ENCODE measurements around the gene TMEM88. TPM values are rescaled to one million over a fixed set of nuclear protein-coding genes. Genes with fewer than 3 reads are reported as not detected.

Gene TMEM88
- total and polyA plus RNA-seq, 2 of the 13 experiments (the other 11 are each of a cell fraction or from before 2014, with no cell fraction given) = 0.31 to 0.66 TPM

GRCh38 chr17:7836596-7837407 is 18.1 kb upstream of the TMEM88 start (continued):
- TF ChIP-seq ZNF280D (CRISPR knock-in tag; IDR thresholded peaks at IDR 0.05) = peak; percentile 69; the same call in 1 of the 2 replicates
- TF ChIP-seq ZHX1 (CRISPR knock-in tag; IDR thresholded peaks at IDR 0.05; ENCODE audit: low read depth) = peak; percentile 66
- TF ChIP-seq MIXL1 (CRISPR knock-in tag; IDR thresholded peaks at IDR 0.05) = peak; percentile 83; the same call in 1 of the 2 replicates
- TF ChIP-seq ZSCAN21 (CRISPR knock-in tag; IDR thresholded peaks at IDR 0.05; ENCODE audit: borderline replicate concordance) = peak; percentile 83; the same call in 1 of the 2 replicates
- TF ChIP-seq ZNF703 (CRISPR knock-in tag; IDR thresholded peaks at IDR 0.05; ENCODE audit: borderline replicate concordance) = peak; percentile 91; the same call in 1 of the 2 replicates
- TF ChIP-seq ZNF225 (CRISPR knock-in tag; IDR thresholded peaks at IDR 0.05) = peak; percentile 27; the same call in 1 of the 2 replicates
- TF ChIP-seq BCLAF1 (IDR thresholded peaks at IDR 0.05) = no peak
- TF ChIP-seq ZNF546 (CRISPR knock-in tag; conservative IDR thresholded peaks at IDR 0.05) = no peak
- peak; percentile 84; the same call in 1 of the 2 replicates for TF ChIP-seq SNAI1 (CRISPR knock-in tag; IDR thresholded peaks at IDR 0.05; ENCODE audit: borderline replicate concordance)
- no peak for TF ChIP-seq ZNF567 (CRISPR knock-in tag; IDR thresholded peaks at IDR 0.05; ENCODE audit: borderline replicate concordance)
- no peak for TF ChIP-seq LRRFIP1 (CRISPR knock-in tag; conservative IDR thresholded peaks at IDR 0.05)
- TF ChIP-seq U2AF2 (IDR thresholded peaks at IDR 0.05; ENCODE audit: low read depth, low read length) = peak; percentile 91; the same call in 1 of the 2 replicates
- peak; percentile 75; the same call in 1 of the 2 replicates for TF ChIP-seq MIER2 (CRISPR knock-in tag; IDR thresholded peaks at IDR 0.05)
- TF ChIP-seq ZNF746 (CRISPR knock-in tag; IDR thresholded peaks at IDR 0.05) = peak; percentile 99
- TF ChIP-seq ZNF589 (CRISPR knock-in tag; conservative IDR thresholded peaks at IDR 0.05) = peak; percentile 77; the same call in 1 of the 2 replicates
- TF ChIP-seq U2AF1 (optimal IDR thresholded peaks at IDR 0.05; ENCODE audit: low read depth, low read length) = peak; percentile 95
- TF ChIP-seq ZNF709 (CRISPR knock-in tag; IDR thresholded peaks at IDR 0.05) = no peak

Data from HepG2 (cell line).